Measurements from ENCODE around the gene MVD.

MVD gene, protein sequence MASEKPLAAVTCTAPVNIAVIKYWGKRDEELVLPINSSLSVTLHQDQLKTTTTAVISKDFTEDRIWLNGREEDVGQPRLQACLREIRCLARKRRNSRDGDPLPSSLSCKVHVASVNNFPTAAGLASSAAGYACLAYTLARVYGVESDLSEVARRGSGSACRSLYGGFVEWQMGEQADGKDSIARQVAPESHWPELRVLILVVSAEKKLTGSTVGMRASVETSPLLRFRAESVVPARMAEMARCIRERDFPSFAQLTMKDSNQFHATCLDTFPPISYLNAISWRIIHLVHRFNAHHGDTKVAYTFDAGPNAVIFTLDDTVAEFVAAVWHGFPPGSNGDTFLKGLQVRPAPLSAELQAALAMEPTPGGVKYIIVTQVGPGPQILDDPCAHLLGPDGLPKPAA

DNA sequence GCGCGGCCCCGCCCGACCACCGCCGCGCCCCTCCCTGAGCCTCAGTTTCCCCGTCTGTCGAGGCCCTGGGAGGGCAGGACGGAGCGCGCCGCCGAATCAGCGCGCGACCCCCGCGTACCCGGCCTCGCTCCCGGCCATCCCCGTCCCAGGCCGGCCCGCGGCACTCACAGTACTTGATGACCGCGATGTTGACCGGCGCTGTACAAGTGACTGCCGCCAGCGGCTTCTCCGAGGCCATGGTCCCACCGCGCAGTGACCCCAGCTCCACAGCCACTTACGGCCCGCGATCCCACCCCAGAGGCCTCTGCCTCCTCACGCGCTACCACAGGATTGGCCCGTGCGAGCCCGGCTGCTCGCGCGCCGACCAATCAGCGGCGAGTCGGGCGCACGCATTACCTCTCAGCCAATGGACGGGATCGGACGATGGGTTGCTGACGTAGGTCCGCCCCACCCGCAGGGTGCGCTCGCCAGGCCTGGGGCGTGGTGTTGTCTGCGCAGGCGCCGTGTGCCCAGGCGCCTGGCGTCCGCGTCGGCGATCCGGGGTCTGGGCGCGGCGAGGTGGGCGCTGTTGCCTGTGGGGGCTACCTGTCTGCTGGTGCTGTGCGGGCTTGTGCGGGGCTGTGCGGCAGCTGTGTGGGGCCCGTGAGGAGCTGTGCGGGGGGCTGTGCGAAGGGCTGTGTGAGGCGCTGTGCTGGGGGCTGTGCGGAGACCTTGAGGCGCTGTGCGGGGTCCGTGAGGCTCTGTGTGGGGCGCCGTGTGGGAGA, at the start of gene MVD:
MVD (minus strand) TSS at position 249 of the 764 bp plus-strand sequence; CDS start at position 238, 11 bp downstream.
- peak; percentile 69 for FAIRE-seq

DNA sequence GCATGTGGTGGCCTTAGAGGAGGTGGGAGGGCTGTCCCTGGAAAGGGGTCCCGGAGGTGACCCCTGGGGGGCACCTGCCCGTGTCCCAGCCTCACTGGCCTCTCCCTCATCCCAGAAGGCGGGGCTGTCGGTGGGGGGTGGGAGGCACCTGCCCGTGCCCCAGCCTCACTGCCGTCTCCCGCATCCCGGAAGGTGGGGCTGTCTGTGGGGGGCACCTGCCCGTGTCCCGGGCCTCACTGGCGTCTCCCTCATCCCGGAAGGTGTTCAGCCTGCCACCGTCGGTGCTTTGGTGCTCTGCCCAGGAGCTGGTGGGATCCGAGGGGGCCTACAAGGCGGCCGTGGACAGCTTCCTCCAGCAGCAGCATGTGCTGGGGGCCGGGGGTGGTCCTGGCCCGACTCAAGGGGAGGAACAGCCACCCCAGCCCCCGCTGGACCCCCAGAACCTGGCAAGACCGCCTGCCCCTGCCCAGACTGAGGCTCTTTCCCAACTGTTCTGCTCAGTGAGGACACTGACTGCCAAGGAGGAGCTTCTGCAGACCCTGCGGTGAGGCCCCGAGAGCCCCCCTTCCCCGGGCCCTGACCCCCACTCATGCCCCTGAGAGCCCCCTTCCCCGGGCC, 49.6 kb upstream of the MVD start:
- DNase-seq (ENCODE audit: low spot score) = no peak
- FAIRE-seq = no peak

More for the DNA sequence above, at the start of gene MVD:
- peak; percentile 95 for DNase-seq (ENCODE audit: low spot score)

DNA sequence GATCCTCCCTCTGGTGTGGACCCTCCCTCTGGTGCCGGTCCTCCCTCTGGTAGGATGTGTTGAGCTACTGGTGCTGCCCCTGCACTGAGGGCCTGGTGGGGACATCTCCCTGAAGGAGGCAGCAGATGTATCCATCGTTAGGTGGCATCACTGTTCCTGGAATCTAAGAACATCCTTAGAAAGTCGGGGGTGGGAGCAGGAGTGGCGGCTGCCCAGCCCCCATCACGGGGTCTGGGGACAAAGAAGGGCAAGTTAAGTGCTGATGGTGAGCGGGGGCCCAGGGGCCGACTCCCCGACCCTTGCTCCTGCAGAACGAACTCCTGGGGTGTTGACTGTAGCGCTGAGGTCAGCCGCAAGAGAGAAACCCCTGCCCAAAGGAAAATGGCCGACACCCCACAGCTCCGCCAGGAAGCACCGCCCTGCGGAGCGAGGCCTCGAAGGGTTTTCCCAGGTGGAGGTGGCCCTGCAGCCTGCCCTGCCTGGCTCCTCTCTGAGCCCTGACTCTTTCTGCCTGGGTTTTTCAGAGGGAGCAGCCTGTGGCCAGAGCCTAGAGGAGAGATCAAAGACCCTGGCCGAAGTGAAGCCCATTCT, 49.0 kb upstream of the MVD start:
- DNase-seq (ENCODE audit: low spot score) (no peak), FAIRE-seq (no peak)

DNA sequence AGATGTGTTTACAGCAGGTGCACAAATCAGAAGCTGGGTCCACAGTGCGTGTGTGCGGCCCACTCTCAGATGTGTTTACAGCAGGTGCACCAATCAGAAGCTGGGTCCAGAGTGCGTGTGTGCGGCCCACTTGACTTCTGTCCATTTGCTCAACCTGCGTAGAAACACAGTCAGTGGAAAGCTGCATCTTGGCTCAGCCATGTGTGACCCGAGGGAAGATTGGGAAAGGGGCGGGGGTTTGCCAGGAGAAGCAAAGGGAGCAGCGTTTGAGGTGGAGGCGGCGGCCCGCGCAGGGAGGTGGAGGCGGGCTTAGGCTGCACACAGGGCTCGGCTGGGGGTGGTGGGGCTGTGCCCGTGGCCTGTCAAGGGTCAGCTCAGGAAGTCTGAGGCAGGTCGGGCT, 47.7 kb upstream of the MVD start:
- DNase-seq (ENCODE audit: low spot score) (no peak), FAIRE-seq (no peak)

DNA sequence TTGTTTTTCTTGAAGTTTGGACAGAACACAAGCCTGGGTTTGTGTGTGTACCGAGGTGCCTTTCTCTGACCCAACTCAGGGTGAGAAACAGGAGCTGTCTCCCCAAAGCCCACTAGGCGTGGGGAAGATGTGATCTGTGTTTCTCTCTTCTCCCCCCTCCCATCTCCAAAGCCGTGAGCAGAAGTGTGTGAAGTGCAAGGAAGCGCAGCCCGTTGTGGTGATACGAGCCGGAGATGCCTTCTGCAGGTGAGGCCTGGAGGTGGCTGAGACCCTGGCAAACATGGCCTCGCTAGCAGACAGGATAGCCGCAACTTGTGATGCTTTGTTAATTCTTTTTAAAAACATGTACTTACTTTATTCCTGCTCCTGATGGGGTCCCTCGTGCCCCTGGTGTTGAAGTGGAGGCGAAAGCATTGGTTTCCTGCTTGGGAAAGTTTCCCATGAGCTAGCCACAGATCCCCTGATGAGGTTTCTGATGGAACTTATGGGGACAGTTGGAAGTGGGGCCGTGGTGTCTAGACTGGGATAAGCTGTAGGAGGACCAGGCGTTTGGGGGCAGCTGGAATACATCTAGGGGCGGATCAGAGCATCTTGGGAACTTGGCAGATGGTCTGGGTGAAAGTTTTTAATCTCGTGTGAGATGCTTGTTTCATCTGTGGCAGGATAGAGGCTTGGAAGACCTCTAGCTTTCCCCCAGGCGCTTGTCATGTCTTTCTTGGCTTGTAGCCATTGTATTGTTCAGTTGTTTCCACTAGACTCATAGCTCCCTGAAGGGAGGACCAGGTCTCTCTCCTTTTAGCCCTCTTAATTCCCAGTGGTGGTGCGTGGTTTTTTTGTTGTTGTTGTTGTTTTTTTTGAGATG, 44.3 kb upstream of the MVD start:
- FAIRE-seq (no peak), DNase-seq (ENCODE audit: low spot score) (no peak)

DNA sequence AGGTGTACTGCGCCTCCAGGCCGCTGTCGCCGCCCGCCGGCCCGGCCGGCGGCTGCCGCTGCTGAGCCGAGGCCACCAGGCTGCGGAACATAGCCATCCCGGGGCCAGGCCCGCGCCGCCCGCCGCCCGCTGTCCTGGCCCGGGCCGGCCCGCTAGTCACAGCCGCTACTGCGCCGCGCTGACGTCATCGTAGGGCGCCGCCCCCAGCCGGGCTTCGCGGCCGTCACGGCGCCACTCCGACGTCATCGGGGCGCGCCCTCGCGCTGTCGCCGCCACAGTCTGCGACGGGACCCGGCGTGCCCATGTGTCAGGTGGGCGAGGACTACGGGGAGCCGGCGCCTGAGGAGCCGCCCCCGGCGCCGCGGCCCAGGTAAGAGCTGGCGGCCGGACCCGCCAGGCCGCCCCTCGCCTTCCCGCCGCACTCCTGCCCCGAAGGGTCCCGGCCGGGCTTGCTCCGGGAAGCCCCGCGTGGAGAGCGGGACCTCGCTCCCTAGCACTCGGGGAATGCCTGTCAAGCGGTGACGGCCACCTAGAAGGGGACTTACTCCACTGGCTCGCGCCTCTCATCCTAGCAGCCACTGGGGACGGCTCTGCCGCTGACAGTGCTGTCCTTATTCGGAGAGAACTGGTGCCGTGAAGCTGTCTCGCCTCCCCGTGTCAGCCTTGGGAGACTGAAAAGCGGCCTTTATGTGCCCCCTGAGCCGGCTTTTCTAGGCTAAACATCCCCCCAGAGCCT, 43.5 kb upstream of the MVD start, which contains the start of the genes CTU2 and RNF166:
CTU2 (plus strand) TSS at position 275 of the 736 bp plus-strand sequence; CDS start at position 303, 28 bp downstream.
RNF166 (minus strand) TSS at position 180 of the 736 bp plus-strand sequence; CDS start at position 97, 83 bp downstream.
- DNase-seq (ENCODE audit: low spot score) (peak; percentile 58), FAIRE-seq (no peak)

DNA sequence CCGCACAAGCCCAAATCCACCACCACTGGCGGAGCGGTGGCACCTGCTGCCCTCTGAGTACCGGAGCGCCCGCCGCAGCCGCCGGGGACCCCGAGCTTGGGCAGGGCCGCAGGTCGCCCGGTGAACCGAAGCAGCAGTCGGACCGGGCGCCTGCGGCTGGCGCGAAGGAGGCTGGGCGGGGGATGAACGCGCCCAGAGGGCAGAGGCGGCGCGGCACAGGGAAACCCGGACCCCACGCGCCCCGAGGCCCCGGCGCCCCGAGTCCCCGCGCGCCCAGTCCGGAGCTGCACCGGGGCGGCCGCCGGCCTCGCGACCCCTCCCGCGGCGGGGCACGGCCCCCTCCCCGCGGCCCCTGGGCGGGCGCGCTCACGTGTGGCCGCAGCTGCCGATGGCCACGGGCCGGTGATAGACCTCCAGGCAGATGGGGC, 42.9 kb upstream of the MVD start:
- FAIRE-seq (no peak), DNase-seq (ENCODE audit: low spot score) (no peak)

DNA sequence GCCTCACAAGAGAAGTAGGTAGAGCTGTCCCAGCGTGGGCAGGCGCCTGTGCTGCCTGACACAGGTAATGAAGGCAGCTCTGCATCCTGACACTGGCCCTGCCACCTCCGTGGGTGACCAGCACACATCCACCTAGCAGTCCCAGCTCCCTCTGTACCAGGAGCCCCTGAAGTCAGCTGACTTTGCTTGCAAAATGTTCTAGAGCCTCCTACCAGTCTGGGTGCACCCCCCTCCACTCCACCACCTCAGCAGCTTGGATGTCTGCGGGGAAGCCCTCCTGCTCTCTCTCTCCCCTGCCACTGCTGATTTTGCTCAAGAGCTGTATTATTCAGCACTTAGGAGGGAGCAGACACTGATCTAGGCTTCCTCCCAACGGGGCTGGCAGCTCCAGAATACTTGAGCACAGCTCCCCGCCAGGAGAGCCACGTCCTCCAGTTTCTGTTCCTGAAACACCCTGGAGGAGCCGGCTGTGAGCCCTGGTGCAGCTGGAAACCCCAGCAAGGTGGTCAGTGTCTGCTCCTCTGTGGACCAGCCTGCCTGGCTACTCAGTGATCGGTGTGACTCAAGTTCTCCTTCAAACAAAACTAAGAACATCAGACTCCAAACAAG, 42.3 kb upstream of the MVD start:
- DNase-seq (ENCODE audit: low spot score) (no peak), FAIRE-seq (no peak)

DNA sequence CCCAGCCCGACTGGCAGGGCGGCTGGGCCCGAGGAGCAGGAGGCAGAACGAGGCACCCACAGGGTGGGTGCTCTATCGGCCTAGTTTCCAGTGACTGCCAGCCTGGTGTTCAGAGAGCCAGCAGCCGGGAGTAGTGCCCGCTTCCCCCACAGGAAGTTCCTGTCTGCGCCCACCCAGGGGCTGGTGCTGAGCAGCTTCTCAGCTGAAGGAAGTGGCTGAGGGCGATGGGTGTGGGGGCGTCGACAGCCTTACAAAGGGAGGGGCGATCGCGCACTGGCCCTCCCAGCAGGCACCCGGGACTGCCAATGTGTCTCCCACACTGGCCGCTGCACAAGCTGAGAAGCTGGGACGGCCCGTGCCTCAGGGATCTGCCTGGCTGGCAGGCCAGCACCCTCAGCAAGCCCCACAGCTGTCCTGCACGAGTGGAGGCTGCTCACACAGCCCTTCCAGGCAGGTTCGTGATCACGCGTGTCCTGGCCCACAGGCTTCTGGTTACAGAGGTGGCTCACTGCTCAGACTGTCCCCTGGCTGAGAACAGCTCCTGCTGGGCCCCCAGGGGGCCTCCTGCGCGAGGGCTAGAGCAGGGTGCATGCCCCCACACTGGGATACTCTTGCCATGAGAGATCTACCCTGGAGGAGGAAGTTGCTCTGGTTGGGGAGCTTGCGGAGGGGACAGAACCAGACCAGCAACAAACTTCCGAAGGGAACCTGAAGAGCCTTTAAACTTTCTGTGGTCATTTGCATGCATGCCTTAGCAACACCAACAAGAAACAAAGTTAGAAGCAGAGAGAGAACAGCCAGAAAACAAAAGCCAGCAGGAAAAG, 40.8 kb upstream of the MVD start:
- no peak for FAIRE-seq

DNA sequence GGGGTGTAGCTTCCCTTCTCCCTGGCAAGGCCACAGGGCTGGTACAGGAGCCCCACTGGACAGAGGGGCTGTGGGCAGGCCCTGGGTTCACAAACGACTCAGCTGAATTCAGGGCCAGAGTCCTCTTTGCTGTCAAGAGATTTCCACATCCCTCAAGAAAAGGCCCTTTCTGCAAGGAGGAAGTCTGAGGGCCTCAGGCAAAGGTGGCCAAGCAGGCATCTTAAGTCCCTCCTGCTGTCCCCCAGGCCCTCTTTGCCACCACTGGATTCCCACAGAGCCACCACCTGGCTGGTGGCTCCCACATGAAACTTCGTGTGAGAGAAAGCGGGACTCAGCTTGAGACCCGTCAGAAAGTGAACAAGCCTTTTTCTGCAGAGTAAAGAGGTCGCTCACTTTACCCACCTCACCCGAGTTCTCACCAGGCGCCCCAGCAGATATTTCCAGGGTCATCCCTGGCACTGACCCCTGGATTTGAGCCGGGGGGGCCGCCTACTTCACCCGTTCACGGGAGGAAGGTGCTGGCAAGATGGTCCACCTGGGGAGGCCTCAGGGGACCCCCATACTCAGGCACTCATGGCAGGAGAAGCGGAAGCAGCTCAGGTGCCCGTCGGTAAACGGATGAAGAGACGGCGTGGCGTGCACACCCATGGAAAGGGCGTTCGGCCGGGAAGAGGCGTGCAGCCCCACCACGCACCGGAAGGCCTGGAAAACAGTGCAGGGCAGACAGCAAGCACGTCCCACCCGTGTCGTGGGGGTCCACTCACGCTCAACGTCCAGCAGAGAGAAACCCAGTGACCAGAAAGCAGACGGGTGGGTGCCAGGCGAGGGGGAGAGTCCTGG, 39.7 kb upstream of the MVD start:
- FAIRE-seq (no peak), DNase-seq (ENCODE audit: low spot score) (no peak)

More for the DNA sequence above, 40.8 kb upstream of the MVD start:
- no peak for DNase-seq (ENCODE audit: low spot score)

DNA sequence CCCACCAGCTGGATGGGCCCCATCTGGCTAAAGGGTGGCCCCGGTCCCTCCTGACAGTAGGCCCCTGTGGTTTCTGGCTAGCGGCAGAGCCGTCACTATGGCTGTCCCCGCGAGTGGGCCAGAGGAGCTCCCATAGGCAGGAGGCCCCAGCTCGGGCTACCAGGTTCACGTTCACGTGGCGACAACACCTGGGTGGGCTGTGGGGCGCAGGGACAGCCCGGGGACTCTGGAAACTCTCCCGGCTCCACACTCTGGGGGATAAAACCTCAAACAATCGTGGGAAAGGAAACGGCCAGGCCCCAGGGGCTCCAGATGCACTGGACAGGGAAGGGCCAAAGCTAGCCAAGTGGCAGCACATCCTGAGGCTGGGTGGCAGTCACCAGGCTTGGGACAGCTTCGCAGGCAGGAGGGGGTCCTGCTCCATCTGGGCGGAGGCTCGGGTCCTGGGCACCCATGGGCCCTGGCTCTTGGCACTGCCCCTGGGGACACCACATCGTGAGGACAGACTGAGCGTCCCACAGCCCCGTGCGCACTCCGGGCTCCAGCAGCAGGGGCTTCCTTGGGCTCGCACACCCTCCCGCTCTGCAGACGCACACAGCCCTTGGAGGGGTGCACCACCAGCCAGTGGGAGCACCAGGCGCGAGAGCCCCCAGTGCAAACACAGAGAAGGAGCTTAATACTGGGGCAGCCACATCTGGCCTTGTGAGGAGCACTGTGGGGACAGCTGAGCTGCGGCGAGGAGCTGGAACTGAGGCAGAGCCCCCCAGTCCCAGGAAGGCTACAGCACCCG, 38.9 kb upstream of the MVD start:
- FAIRE-seq (no peak), DNase-seq (ENCODE audit: low spot score) (no peak)

DNA sequence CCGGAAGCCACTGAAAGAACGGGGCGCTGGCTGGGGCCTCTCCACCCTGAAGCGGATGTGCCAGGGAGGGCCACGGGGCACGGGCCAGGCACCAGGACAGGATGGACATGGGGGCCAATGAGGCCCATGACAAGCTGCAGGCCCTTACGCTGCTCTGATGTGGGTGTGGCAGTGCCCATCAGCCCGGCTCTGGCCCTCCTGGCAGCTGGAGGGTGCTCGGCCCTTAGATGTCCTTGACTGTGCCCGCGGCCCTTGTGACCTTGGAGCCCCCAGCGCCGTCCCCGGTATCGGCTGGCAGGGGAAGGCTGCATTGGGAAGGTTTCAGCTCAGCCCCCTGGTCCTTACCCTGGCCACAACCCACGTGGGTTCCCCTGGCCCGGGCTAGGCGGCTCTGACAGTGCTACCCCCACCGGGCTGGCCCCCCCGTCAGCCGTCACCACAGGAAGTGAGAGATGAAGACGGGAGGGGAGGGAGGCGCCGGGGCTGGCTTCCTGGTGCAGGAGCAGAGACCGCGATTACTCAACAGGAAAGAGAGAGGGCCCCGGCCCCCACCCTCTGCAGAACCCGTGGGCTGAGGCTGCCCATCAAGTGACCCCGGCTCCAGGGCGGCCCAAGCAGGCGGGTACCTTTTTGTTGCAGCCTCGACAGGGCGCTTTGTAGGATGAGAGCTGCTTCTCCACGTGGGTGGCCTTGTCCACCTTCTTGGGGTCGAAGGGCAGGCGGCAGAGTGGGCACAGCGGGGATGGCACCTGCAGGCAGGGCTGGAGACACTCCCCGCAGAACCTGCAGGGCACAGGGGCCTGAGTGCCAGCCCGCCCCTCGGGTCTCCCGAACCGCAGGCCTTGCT, 38.0 kb upstream of the MVD start:
- DNase-seq (ENCODE audit: low spot score) (peak; percentile 77), FAIRE-seq (peak; percentile 51)

DNA sequence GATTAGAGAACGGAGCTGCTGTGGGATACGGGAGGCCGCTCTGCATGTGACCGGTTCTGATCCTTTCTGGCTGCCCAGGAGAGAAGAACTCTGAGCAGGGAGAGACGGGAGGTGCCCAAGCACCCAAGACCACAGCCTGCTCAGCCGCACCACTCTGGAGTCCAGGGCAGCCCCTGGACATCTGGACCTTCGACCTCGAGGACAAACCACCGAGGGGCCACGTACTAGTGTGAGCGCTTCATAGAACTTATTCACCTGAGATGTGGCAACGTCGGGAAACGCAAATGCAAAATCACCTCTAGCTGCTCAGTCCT, 37.4 kb upstream of the MVD start:
- no peak for DNase-seq (ENCODE audit: low spot score)

DNA sequence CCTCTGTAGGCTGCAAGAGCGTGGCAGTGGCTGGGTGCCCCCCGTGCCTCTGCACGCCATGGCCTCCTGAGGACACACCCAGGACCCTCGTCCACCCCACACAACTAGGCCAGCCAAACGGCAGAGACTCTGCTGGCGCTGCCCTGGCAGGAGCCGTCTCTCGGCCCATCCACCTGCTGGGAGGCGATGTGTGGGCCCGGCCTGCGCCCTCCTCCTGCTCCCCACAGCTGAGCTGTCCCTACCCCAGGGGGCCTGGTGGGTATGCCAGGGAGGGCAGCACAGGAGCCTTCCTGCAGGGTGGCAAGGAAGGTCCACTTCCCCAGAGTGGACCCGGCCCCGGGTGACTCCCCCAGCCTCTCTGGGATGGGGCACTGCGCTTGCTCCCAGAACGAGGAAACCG, 36.3 kb upstream of the MVD start:
- FAIRE-seq = no peak
- DNase-seq (ENCODE audit: low spot score) = no peak

More for the DNA sequence above, 37.4 kb upstream of the MVD start:
- FAIRE-seq = no peak

DNA sequence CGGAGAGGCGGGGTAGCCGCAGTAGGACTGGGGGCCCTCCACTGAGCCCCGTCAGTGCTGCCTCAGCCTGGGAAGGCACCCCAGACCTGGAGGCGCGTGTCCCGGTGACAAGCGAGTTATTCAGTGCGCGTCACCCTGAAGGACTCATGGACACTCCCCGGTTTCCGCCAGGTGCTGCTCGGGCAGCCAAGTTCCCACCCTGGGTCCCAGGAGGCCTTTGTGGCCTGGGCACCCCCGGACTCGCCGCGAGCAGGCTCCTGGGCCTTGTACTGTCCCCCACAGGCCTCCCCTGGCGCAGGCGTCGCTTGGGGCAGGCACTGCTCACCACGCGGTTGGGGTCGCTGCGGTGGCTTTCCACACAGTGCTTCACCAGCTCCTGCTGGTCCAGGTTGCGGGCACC, 35.8 kb upstream of the MVD start:
- FAIRE-seq = no peak
- no peak for DNase-seq (ENCODE audit: low spot score)
